CD14-positive monocyte (primary cell): ENCODE measurements around the gene VN1R5. TPM values are rescaled to one million over a fixed set of nuclear protein-coding genes. Genes with fewer than 3 reads are reported as not detected.

Experiments
- DNase-seq, 3 donors: peaks; one replicate each; pipeline ENCODE4 v3.0.0-alpha.2; 2011 to 2022
- H2AFZ ChIP-seq: 2 replicates; pipeline ENCODE4 v1.6.0; 2012; ENCODE audit warnings: mild to moderate bottlenecking, low read depth, low read length, inconsistent platforms; ENCODE audit not compliant: insufficient read depth, poor library complexity, severe bottlenecking
- H3K27ac ChIP-seq, 2 donors: 1 replicate in 1 of 2; 2 replicates in 1 of 2; pipeline ENCODE4 v1.5.1; 2012 to 2013; ENCODE audit warnings: low read length in 2 of 2, control low read depth in 1 of 2, inconsistent platforms in 1 of 2, low read depth in 1 of 2, mild to moderate bottlenecking in 1 of 2
- H3K27me3 ChIP-seq, 2 donors: one replicate each; pipeline versions ENCODE4 v1.6.0 to v1.6.1; 2011 to 2013; ENCODE audit warnings: low read length in 2 of 2; ENCODE audit not compliant: control insufficient read depth in 2 of 2, insufficient read depth in 2 of 2
- H3K36me3 ChIP-seq, 2 donors: replicated peaks in 1 of 2; 1 replicate in 1 of 2; 2 replicates in 1 of 2; pipeline versions ENCODE4 v1.5.1 to v1.6.1; 2012 to 2013; ENCODE audit warnings: low read length in 2 of 2, control low read depth in 1 of 2, inconsistent platforms in 1 of 2, mild to moderate bottlenecking in 1 of 2; ENCODE audit not compliant: insufficient read depth in 2 of 2, control insufficient read depth in 1 of 2
- H3K4me1 ChIP-seq, 2 donors: 1 replicate in 1 of 2; 2 replicates in 1 of 2; pipeline versions ENCODE4 v1.5.1 to v1.6.1; 2012 to 2013; ENCODE audit warnings: low read length in 2 of 2, control low read depth in 1 of 2, inconsistent platforms in 1 of 2, mild to moderate bottlenecking in 1 of 2, moderate library complexity in 1 of 2; ENCODE audit not compliant: insufficient read depth in 2 of 2, control insufficient read depth in 1 of 2
- H3K4me2 ChIP-seq: replicated peaks from 2 replicates; pipeline ENCODE3; 2012; ENCODE audit warnings: low read length, moderate library complexity, mild to moderate bottlenecking; ENCODE audit not compliant: poor library complexity, severe bottlenecking; ENCODE audit errors: extremely low read depth
- H3K4me3 ChIP-seq, 3 experiments: fragments of 200-600 bp in 1 of 3; sonication (generic) in 1 of 3; replicated peaks in 1 of 3; 1 replicate in 2 of 3; 2 replicates in 1 of 3; pipeline ENCODE4 v1.5.1; 2011 to 2013; ENCODE audit warnings: low read length in 3 of 3, mild to moderate bottlenecking in 3 of 3, control low read depth in 2 of 3, low read depth in 2 of 3, inconsistent platforms in 1 of 3, moderate library complexity in 1 of 3
- H3K79me2 ChIP-seq: 2 replicates; pipeline ENCODE4 v1.6.0; 2012; ENCODE audit warnings: mild to moderate bottlenecking, control low read depth, inconsistent platforms, low read length, moderate library complexity; ENCODE audit not compliant: insufficient read depth
- H3K9ac ChIP-seq: 2 replicates; pipeline ENCODE4 v1.6.0; 2017; ENCODE audit warnings: low read length, mild to moderate bottlenecking; ENCODE audit not compliant: insufficient read depth, poor library complexity, severe bottlenecking
- H3K9me3 ChIP-seq, 2 donors: replicated peaks in 1 of 2; 1 replicate in 1 of 2; 2 replicates in 1 of 2; pipeline versions ENCODE4 v1.5.1 to v1.6.1; 2012 to 2013; ENCODE audit warnings: low read length in 2 of 2, control low read depth in 1 of 2; ENCODE audit not compliant: control insufficient read depth in 1 of 2, insufficient read depth in 1 of 2
- H4K20me1 ChIP-seq: 2 replicates; pipeline ENCODE4 v1.6.0; 2012; ENCODE audit warnings: mild to moderate bottlenecking, low read length, control low read depth, moderate library complexity; ENCODE audit not compliant: insufficient read depth
- H3K27ac Mint-ChIP-seq, 7 donors: one replicate each; pipeline ENCODE4 v1.8.0; 2020; ENCODE audit warnings: mild to moderate bottlenecking in 7 of 7, mixed read lengths in 7 of 7, moderate library complexity in 6 of 7, inconsistent platforms in 2 of 7
- H3K27me3 Mint-ChIP-seq, 3 donors: one replicate each; pipeline ENCODE4 v1.8.0; 2021 to 2022; ENCODE audit warnings: low read depth in 3 of 3, mild to moderate bottlenecking in 3 of 3, mixed read lengths in 3 of 3, moderate library complexity in 3 of 3, inconsistent platforms in 1 of 3
- H3K36me3 Mint-ChIP-seq, 2 donors: one replicate each; pipeline ENCODE4 v1.8.0; 2020; ENCODE audit warnings: mixed read lengths in 2 of 2, inconsistent platforms in 1 of 2, mild to moderate bottlenecking in 1 of 2
- H3K4me1 Mint-ChIP-seq: one replicate; pipeline ENCODE4 v1.8.0; 2020; ENCODE audit warnings: mild to moderate bottlenecking, mixed read lengths
- H3K4me3 Mint-ChIP-seq, 2 donors: one replicate each; pipeline ENCODE4 v1.8.0; 2020; ENCODE audit warnings: mild to moderate bottlenecking in 2 of 2, mixed read lengths in 2 of 2, moderate library complexity in 1 of 2
- H3K9me3 Mint-ChIP-seq, 7 donors: one replicate each; pipeline ENCODE4 v1.8.0; 2020 to 2022; ENCODE audit warnings: mixed read lengths in 7 of 7, mild to moderate bottlenecking in 6 of 7, moderate library complexity in 6 of 7, inconsistent platforms in 2 of 7
- CTCF ChIP-seq: fragments of 200-600 bp; IDR thresholded peaks from one replicate; pipeline ENCODE4 v1.8.0; 2022; ENCODE audit warnings: antibody characterized with exemption, mild to moderate bottlenecking
- WGBS: methylation state at CpG from one replicate; pipeline ENCODE4 v1.1.5; 2013; ENCODE audit warnings: missing lambda C conversion rate; ENCODE audit not compliant: insufficient coverage; 5-methylcytosine and 5-hydroxymethylcytosine counted together
- intact Hi-C, 2 donors: fragments of 100-400 bp; cut with micrococcal nuclease; formaldehyde crosslinking; loops; one replicate each; pipeline versions ENCODE4 v1.15.0 to v1.15.1; 2023
- polyA plus RNA-seq, 3 donors: library from polyadenylated mRNA; depleted of rRNA in 1 of 3; unstranded in 2 of 3; stranded (reverse) in 1 of 3; fragments of 300-500 nt in 2 of 3; fragments of >200 nt in 1 of 3; fragmentation: Illumina TruSeq in 2 of 3; gene quantifications; 1 replicate in 2 of 3; 2 replicates in 1 of 3; pipeline ENCODE4 v1.2.3, GENCODE V29; 2012 to 2021

Gene VN1R5
- polyA plus RNA-seq, 3 donors = not detected

DNA sequence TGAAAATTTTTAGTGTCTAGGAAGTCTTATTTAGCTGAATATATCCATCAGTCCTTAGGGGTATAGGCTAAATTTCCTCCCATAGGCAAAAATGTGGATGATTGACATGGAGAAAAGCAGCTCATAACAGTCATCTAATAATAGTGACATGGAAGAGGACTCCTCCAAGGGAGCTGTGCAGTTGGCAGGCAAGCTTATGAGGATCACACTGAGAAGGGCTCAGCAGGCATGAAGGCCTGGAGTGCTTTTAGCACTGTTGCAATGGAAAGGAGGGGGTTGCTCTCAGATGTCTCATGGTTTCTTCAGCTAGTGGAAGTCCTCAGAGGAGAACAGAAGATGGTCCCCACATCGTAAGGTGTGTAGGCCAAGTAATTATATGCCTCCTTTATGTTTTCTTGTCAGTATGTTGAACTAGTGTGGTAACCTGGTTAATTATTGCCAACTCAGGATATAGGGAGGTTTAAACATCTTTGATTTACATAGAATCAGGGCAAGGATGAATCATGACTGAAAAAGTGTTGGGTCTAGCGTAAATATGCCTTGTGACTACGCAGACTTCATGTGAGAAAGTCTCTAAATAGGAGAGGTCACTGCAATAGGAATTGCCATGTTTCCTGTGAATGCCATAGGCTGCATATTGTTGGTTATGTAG is 18.9 kb downstream of the VN1R5 start:
- H3K4me1 ChIP-seq = no peaks in the 10 kb centered on the region
- H2AFZ ChIP-seq = no peak overlapping the region
- no peak overlapping the region for H3K9ac ChIP-seq
- 100% methylated on average over 3 of the region's 3 CpGs for WGBS
- H3K79me2 ChIP-seq = no peaks in the 10 kb centered on the region
- Mint-ChIP-seq H3K4me1 (no peaks in the 10 kb centered on the region), H3K27ac (peak overlapping the region in 1 of 7 donors; percentile 40), H3K36me3 (no peaks in the 10 kb centered on the region), H3K27me3 (peaks cover 0 to 1% (median 1%) of the 10 kb centered on the region in 3 donors), H3K9me3 (peaks cover 16 to 37% (median 28%) of the 10 kb centered on the region in 7 donors), H3K4me3 (no peak overlapping the region)
- no peaks in the 10 kb centered on the region for H3K27me3 ChIP-seq
- H3K4me2 ChIP-seq = no peak overlapping the region
- DNase-seq = no peak
- peaks cover 0 to 17% of the 10 kb centered on the region in 2 donors for H3K9me3 ChIP-seq
- H4K20me1 ChIP-seq = no peaks in the 10 kb centered on the region
- H3K27ac ChIP-seq = no peak overlapping the region
- no peak overlapping the region for H3K4me3 ChIP-seq
- H3K36me3 ChIP-seq = no peaks in the 10 kb centered on the region
- intact Hi-C loops = no loop called here
- TF ChIP-seq CTCF = no peak

DNA sequence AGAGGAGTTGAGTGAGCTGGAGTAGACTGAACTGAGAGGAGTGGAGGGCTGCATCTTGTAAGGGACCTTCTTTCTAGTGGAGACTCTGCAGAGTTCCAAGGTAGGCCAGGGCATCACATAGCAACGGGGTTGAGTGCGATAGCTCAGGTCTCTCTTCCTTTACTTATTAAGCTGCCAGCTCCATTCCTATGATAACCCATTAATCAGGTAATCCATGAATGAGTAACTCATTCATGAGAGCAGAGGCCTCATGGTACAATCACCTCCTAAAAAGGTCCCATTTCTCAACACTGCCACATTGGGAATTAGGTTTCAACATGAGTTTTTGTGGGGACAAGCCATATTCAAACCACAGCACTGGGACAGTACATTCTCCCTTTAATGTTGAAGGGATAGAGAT is 21.3 kb downstream of the VN1R5 start:
- H3K36me3 ChIP-seq = no peaks in the 10 kb centered on the region
- no peak overlapping the region for H3K27ac Mint-ChIP-seq
- WGBS = no CpG with 5 or more reads among the region's 2 CpGs
- H3K4me3 Mint-ChIP-seq = no peak overlapping the region
- no peaks in the 10 kb centered on the region for H3K36me3 Mint-ChIP-seq
- no peak overlapping the region for H3K27ac ChIP-seq
- intact Hi-C loops = no loop called here
- no peaks in the 10 kb centered on the region for H3K27me3 ChIP-seq
- no peak overlapping the region for H3K9ac ChIP-seq
- no peak overlapping the region for H3K4me2 ChIP-seq
- no peaks in the 10 kb centered on the region for H3K79me2 ChIP-seq
- H4K20me1 ChIP-seq = no peaks in the 10 kb centered on the region
- H3K9me3 ChIP-seq = peaks cover 0 to 13% of the 10 kb centered on the region in 2 donors
- peaks cover 3 to 30% (median 15%) of the 10 kb centered on the region in 7 donors for H3K9me3 Mint-ChIP-seq
- H3K4me3 ChIP-seq = no peak overlapping the region
- no peak overlapping the region for H2AFZ ChIP-seq
- DNase-seq = no peak
- H3K4me1 ChIP-seq = no peaks in the 10 kb centered on the region
- H3K27me3 Mint-ChIP-seq = peaks cover 0 to 1% (median 0%) of the 10 kb centered on the region in 3 donors
- TF ChIP-seq CTCF = no peak
- H3K4me1 Mint-ChIP-seq = no peaks in the 10 kb centered on the region
